ENCODE results near the gene CYFIP1.

CYFIP1 gene

GRCh38 chr15:22966321-22967083 lies 13.7 kb downstream of the CYFIP1 start:
- Histone ChIP-seq H3K4me1 (peaks cover 5% of the 10 kb centered on the region), H3K36me3 (ENCODE audit: control insufficient read depth, insufficient read depth, low read length) (no peaks in the 10 kb centered on the region), H3K27ac (no peak overlapping the region), H3K4me3 (ENCODE audit: low read depth, low read length) (no peak overlapping the region), H3K27me3 (ENCODE audit: control insufficient read depth, insufficient read depth, low read length) (no peaks in the 10 kb centered on the region), H3K4me2 (ENCODE audit: low read length) (no peak overlapping the region), H2AFZ (no peak overlapping the region), H3K79me2 (peaks cover 39% of the 10 kb centered on the region), H3K9ac (no peak overlapping the region), H3K9me3 (ENCODE audit: control insufficient read depth, low read length) (no peaks in the 10 kb centered on the region)
- TF ChIP-seq CTCF (IDR thresholded peaks at IDR 0.05) = no peak

DNA sequence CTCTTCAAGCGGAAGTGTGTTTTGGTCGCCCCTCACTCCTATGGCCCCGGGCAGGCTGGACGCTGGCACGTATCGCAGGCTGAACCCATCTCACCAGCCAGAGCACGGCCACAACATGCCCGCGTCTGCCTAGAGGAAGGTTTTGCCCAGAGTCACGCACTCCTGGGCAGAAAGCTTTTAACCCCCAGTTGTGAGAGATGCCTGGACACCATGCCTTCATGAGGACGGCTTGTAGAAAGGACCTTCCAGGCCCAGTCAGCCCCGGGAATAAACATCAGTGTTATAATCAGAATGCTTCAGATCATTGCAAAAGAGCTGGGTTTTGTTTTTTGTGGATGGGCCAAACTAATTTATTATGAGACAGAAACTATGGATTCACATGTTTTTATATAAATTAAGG lies 16.5 kb downstream of the CYFIP1 start:
- no peak overlapping the region for H3K4me2 ChIP-seq (ENCODE audit: low read length)
- H3K27me3 ChIP-seq (ENCODE audit: control insufficient read depth, insufficient read depth, low read length) = no peaks in the 10 kb centered on the region
- H3K9me3 ChIP-seq (ENCODE audit: control insufficient read depth, low read length) = no peaks in the 10 kb centered on the region
- H3K36me3 ChIP-seq (ENCODE audit: control insufficient read depth, insufficient read depth, low read length) = no peaks in the 10 kb centered on the region
- no peak overlapping the region for H2AFZ ChIP-seq
- H3K27ac ChIP-seq = peak overlapping the region; percentile 32
- no peak overlapping the region for H3K9ac ChIP-seq
- H3K79me2 ChIP-seq = peaks cover 46% of the 10 kb centered on the region
- H3K4me3 ChIP-seq (ENCODE audit: low read depth, low read length) = no peak overlapping the region
- peaks cover 2% of the 10 kb centered on the region for H3K4me1 ChIP-seq
- no peak for TF ChIP-seq CTCF (IDR thresholded peaks at IDR 0.05)

DNA sequence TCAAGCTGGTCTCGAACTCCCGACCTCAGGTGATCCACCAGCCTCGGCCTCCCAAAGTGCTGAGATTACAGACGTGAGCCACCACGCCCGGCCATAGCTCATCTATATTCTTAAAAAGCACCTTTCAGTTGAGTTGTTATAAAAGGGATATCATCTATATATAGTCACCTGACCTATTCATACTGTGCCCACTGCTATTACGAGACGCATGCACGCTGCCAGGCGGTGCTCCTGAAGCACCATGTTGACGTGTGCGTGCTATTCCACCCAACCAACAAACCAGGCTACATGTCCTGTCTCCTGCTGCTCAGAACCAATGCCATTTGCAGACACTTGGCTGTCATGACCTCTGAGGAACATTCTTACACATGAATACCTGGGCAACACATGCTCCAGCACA lies 17.6 kb downstream of the CYFIP1 start:
- no peak overlapping the region for H2AFZ ChIP-seq
- no peaks in the 10 kb centered on the region for H3K4me1 ChIP-seq
- no peaks in the 10 kb centered on the region for H3K36me3 ChIP-seq (ENCODE audit: control insufficient read depth, insufficient read depth, low read length)

GRCh38 chr15:22961762-22962161 lies 18.4 kb downstream of the CYFIP1 start:
- Histone ChIP-seq H3K9me3 (ENCODE audit: control insufficient read depth, low read length) (no peaks in the 10 kb centered on the region), H3K36me3 (ENCODE audit: control insufficient read depth, insufficient read depth, low read length) (no peaks in the 10 kb centered on the region), H3K27ac (no peak overlapping the region), H3K4me1 (no peaks in the 10 kb centered on the region), H3K9ac (no peak overlapping the region), H3K79me2 (peaks cover 36% of the 10 kb centered on the region), H3K4me2 (ENCODE audit: low read length) (no peak overlapping the region), H3K4me3 (ENCODE audit: low read depth, low read length) (no peak overlapping the region), H2AFZ (no peak overlapping the region), H3K27me3 (ENCODE audit: control insufficient read depth, insufficient read depth, low read length) (no peaks in the 10 kb centered on the region)
- TF ChIP-seq CTCF (IDR thresholded peaks at IDR 0.05) = no peak

More for the DNA sequence above, 17.6 kb downstream of the CYFIP1 start:
- H3K4me2 ChIP-seq (ENCODE audit: low read length) = no peak overlapping the region
- no peaks in the 10 kb centered on the region for H3K27me3 ChIP-seq (ENCODE audit: control insufficient read depth, insufficient read depth, low read length)
- TF ChIP-seq CTCF (IDR thresholded peaks at IDR 0.05) = no peak
- H3K27ac ChIP-seq = no peak overlapping the region
- H3K9ac ChIP-seq = no peak overlapping the region
- H3K4me3 ChIP-seq (ENCODE audit: low read depth, low read length) = no peak overlapping the region
- H3K79me2 ChIP-seq = peaks cover 42% of the 10 kb centered on the region
- H3K9me3 ChIP-seq (ENCODE audit: control insufficient read depth, low read length) = no peaks in the 10 kb centered on the region

DNA sequence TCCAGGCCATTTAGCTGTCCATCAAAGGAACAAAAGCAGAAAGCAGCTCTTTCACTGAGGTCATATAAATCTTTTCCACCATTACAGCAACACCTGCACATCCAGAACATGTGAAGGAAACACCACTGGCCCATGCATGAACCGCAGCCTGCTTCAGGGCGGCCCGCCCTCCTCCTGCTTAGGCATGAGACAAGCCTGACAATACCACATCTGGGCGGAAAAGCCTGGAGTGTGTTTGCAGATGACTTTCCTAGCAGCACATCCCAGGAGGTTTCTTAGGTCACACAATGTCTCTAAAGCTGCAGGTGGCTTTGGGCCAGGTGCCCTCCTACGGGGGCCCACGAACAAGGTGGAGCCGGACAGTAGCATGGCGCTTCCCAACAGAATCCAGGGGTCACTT lies 19.6 kb downstream of the CYFIP1 start:
- no peak overlapping the region for H3K4me3 ChIP-seq (ENCODE audit: low read depth, low read length)
- H3K9me3 ChIP-seq (ENCODE audit: control insufficient read depth, low read length) = no peaks in the 10 kb centered on the region
- H3K4me1 ChIP-seq = no peaks in the 10 kb centered on the region
- no peak overlapping the region for H3K4me2 ChIP-seq (ENCODE audit: low read length)
- H3K79me2 ChIP-seq = peaks cover 35% of the 10 kb centered on the region
- H3K27me3 ChIP-seq (ENCODE audit: control insufficient read depth, insufficient read depth, low read length) = no peaks in the 10 kb centered on the region
- H3K27ac ChIP-seq = no peak overlapping the region
- H2AFZ ChIP-seq = no peak overlapping the region
- no peak overlapping the region for H3K9ac ChIP-seq
- no peaks in the 10 kb centered on the region for H3K36me3 ChIP-seq (ENCODE audit: control insufficient read depth, insufficient read depth, low read length)
- TF ChIP-seq CTCF (IDR thresholded peaks at IDR 0.05) = no peak
